Measurements from ENCODE around the gene COBLL1.

Gene COBLL1

GRCh38 chr2:164692958-164693357 is 148.7 kb downstream of the COBLL1 start:
- H3K27ac ChIP-seq = no peak overlapping the region
- no peak for TF ChIP-seq CTCF (conservative IDR thresholded peaks at IDR 0.05)

- no peak for TF ChIP-seq CTCF (conservative IDR thresholded peaks at IDR 0.05)
Measured at GRCh38 chr2:164692114-164692513, 149.5 kb downstream of the COBLL1 start.

GRCh38 chr2:164691346-164691887 is 150.2 kb downstream of the COBLL1 start:
- no peak overlapping the region for H3K27ac ChIP-seq
- TF ChIP-seq CTCF (conservative IDR thresholded peaks at IDR 0.05) = no peak

More at GRCh38 chr2:164692114-164692513, 149.5 kb downstream of the COBLL1 start:
- no peak overlapping the region for H3K27ac ChIP-seq

GRCh38 chr2:164690361-164690760 is 151.3 kb downstream of the COBLL1 start:
- no peak overlapping the region for H3K27ac ChIP-seq
- no peak for TF ChIP-seq CTCF (conservative IDR thresholded peaks at IDR 0.05)

GRCh38 chr2:164688896-164689419 is 152.7 kb downstream of the COBLL1 start:
- no peak overlapping the region for H3K27ac ChIP-seq
- TF ChIP-seq CTCF (conservative IDR thresholded peaks at IDR 0.05) = no peak

- no peak for TF ChIP-seq CTCF (conservative IDR thresholded peaks at IDR 0.05)
- no peak overlapping the region for H3K27ac ChIP-seq
Measured at GRCh38 chr2:164681009-164681408, 160.6 kb downstream of the COBLL1 start.

- TF ChIP-seq CTCF (conservative IDR thresholded peaks at IDR 0.05) = no peak
- no peak overlapping the region for H3K27ac ChIP-seq
Measured at GRCh38 chr2:164678631-164679149, 162.9 kb downstream of the COBLL1 start.
